DOHH2 (cell line): ENCODE measurements around the gene NPIPB4.
"Not testable (repeated sequence)": the region's sequence is repeated elsewhere in the genome, so short reads cannot be mapped to it uniquely, and the experiment has no call there.

Experiments used
- H3F3A ChIP-seq: fragments of 200-600 bp; sonication (generic), shearing (Covaris generic); 2 replicates; pipeline ENCODE4 v1.6.0; 2016; ENCODE audit warnings: antibody characterized with exemption, mild to moderate bottlenecking; ENCODE audit not compliant: control insufficient read depth, insufficient read depth
- H3K27ac ChIP-seq: fragments of 200-600 bp; sonication (generic); 2 replicates; pipeline ENCODE4 v1.5.1; 2014; ENCODE audit warnings: low read depth, mild to moderate bottlenecking, low read length, moderate library complexity
- H3K27me3 ChIP-seq: fragments of 200-600 bp; sonication (generic); 2 replicates; pipeline ENCODE4 v1.6.1; 2014; ENCODE audit warnings: mild to moderate bottlenecking, low read length, mixed read lengths; ENCODE audit not compliant: control insufficient read depth
- H3K36me3 ChIP-seq: fragments of 200-600 bp; sonication (generic); 2 replicates; pipeline ENCODE4 v1.6.1; 2014; ENCODE audit warnings: mild to moderate bottlenecking, low read length, moderate library complexity, mixed read lengths; ENCODE audit not compliant: control insufficient read depth
- H3K4me1 ChIP-seq: fragments of 200-600 bp; sonication (generic); 2 replicates; pipeline ENCODE4 v1.6.1; 2014; ENCODE audit warnings: mild to moderate bottlenecking, low read length, mixed read lengths; ENCODE audit not compliant: control insufficient read depth
- H3K4me2 ChIP-seq: fragments of 200-600 bp; sonication (generic); 2 replicates; pipeline ENCODE4 v1.6.0; 2014; ENCODE audit warnings: mild to moderate bottlenecking, low read length, moderate library complexity
- H3K4me3 ChIP-seq: fragments of 200-600 bp; sonication (generic); 2 replicates; pipeline ENCODE4 v1.5.1; 2014; ENCODE audit warnings: mild to moderate bottlenecking, low read length, mixed read lengths
- H3K79me2 ChIP-seq: fragments of 200-600 bp; sonication (generic); 2 replicates; pipeline ENCODE4 v1.6.1; 2014; ENCODE audit warnings: mild to moderate bottlenecking, low read length, mixed read lengths; ENCODE audit not compliant: control insufficient read depth
- H3K9me2 ChIP-seq: fragments of 200-600 bp; sonication (generic); replicated peaks from 2 replicates; pipeline ENCODE4 v1.6.1; 2014; ENCODE audit warnings: mild to moderate bottlenecking, low read length, mixed read lengths; ENCODE audit not compliant: control insufficient read depth
- H3K9me3 ChIP-seq: fragments of 200-600 bp; sonication (generic); 2 replicates; pipeline ENCODE4 v1.6.1; 2014; ENCODE audit warnings: antibody characterized with exemption, low read length, mixed read lengths; ENCODE audit not compliant: control insufficient read depth, insufficient read depth
- H4K20me1 ChIP-seq: fragments of 200-600 bp; sonication (generic); 2 replicates; pipeline ENCODE4 v1.6.0; 2014; ENCODE audit warnings: low read depth, mild to moderate bottlenecking, antibody characterized with exemption, low read length, moderate library complexity; ENCODE audit not compliant: control insufficient read depth, insufficient read depth
- TF ChIP-seq, protein P1 (sequence below): fragments of 200-600 bp; sonication (generic); IDR thresholded peaks from one replicate; pipeline ENCODE4 v1.5.1; 2014; ENCODE audit warnings: antibody characterized with exemption, mild to moderate bottlenecking, low read depth, low read length; ENCODE audit not compliant: poor library complexity, severe bottlenecking

Gene NPIPB4

DNA sequence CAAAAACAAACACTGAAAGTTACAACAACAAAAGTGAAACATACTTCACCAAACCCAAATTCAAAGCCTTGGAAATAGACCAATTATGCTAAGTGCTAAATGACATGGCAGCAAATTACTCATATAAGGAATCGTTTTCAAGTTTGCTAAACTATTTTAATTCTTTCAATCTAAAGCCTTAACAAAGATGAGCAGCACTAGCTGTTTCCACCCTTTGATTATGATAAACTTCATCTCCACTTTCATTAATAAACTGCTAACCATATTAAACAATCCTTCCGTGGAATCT lies 55.2 kb downstream of the NPIPB4 start:
- H3K4me1 ChIP-seq, H3K4me3 ChIP-seq, H4K20me1 ChIP-seq, H3K79me2 ChIP-seq, H3K27me3 ChIP-seq, H3K9me3 ChIP-seq, H3K27ac ChIP-seq, H3F3A ChIP-seq, H3K4me2 ChIP-seq, H3K36me3 ChIP-seq, H3K9me2 ChIP-seq: not testable (repeated sequence)

DNA sequence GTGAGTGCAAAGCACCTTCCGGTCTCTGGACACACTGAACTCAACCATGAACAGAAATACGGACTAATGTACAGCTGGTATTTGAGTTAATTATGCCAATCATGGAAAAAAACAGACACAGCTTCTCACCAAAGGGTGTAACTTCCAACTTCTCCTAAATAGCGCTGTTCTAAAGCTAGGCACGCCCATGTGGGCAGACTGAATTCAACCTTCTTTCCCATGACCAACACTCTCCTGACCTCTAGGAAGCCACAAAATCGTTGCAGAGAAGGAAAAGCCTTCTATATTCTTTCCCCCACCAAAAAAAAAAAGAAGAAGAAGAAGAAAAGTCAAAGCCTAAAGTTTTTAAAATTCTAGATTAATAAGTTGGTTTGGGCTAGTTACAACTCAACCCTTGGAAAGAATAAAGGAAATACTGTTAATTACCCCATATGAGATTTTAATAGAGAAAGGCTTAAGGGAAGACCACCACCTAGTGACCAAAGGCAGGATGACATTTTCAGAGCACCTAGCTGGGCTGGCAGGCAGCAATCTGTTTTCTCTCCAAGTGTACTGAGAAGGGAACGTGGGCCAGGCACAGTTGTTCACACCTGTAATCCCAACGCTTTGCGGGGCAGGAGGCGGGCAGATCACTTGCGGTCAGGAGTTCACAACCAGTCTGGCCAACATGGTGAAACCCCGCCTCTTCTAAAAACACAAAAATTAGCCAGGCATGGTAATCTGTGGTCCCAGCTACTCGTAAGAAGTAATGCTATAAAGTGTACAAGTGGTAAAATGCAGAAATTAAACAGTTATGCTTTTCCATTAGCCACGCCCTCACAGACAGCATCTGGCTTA lies 55.8 kb downstream of the NPIPB4 start:
- not testable (repeated sequence) for H3K27me3 ChIP-seq, H3K4me2 ChIP-seq, H3K9me3 ChIP-seq, H3K9me2 ChIP-seq, H3K27ac ChIP-seq, H3K4me3 ChIP-seq, H3K36me3 ChIP-seq, H4K20me1 ChIP-seq, H3K79me2 ChIP-seq, H3K4me1 ChIP-seq, H3F3A ChIP-seq
- TF ChIP-seq, protein P1, sequence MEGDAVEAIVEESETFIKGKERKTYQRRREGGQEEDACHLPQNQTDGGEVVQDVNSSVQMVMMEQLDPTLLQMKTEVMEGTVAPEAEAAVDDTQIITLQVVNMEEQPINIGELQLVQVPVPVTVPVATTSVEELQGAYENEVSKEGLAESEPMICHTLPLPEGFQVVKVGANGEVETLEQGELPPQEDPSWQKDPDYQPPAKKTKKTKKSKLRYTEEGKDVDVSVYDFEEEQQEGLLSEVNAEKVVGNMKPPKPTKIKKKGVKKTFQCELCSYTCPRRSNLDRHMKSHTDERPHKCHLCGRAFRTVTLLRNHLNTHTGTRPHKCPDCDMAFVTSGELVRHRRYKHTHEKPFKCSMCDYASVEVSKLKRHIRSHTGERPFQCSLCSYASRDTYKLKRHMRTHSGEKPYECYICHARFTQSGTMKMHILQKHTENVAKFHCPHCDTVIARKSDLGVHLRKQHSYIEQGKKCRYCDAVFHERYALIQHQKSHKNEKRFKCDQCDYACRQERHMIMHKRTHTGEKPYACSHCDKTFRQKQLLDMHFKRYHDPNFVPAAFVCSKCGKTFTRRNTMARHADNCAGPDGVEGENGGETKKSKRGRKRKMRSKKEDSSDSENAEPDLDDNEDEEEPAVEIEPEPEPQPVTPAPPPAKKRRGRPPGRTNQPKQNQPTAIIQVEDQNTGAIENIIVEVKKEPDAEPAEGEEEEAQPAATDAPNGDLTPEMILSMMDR, result peak; percentile 41

DNA sequence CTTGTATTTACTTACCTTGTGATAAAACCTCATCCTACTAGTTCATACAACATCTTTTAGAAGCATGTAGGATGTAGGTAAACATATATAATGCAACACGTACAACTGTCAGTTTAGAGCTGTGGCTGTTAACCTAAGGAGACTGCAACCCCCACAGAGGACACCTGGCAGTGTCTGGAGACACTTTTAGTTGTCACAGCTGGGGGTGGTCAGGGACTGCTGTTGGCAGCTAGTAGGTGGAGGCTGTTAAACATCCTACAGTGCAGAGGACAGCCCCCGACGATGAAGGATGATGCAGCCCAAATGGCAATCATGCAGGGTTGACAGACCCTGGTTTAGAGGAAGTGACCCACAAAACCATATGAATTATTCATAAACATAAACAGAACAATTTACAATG lies 59.0 kb downstream of the NPIPB4 start:
- H3K36me3 ChIP-seq, H3K4me3 ChIP-seq, H3K4me1 ChIP-seq, H3K27ac ChIP-seq, H3F3A ChIP-seq, H3K27me3 ChIP-seq, H3K79me2 ChIP-seq, H3K9me3 ChIP-seq, H4K20me1 ChIP-seq, H3K4me2 ChIP-seq, H3K9me2 ChIP-seq: not testable (repeated sequence)

DNA sequence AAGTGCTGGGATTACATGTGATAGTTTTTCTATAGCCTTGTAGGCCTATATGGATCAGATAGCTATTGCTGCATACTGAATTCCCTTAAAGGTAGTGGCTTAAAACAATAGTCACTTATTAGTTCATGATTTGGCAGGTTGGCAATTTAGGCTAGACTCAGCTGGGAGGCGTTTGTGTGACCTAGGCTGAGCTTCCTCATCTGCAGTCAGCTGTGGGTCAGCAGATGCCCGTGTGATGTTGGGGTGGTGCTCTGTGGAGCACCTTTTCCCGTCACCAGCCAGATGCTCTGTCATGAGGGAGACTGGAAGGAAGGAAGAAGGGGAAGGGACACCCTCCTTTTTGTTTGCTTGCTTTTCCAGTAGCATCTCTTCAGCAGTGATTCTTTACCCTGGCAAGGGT lies 64.2 kb downstream of the NPIPB4 start:
- H3K9me3 ChIP-seq, H3K27me3 ChIP-seq: not testable (repeated sequence)

DNA sequence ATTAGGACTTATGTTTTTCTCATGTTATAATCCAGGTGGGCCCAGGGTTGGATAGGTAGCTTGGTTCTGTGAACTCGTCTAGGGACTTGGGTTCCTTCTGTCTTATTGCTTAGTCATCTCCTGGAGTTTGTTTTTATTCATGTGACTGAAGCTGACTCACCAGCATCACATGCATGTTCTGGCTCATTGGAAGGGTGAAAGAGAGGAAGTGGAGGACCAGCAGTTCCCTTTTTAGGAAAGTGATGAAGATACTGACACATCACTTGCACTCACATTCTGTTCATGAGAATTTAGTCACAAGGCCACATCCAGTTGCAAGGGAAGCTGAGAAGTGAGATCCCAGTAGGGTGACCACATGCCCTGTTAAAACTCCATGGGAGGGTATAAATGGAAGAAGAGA lies 67.0 kb downstream of the NPIPB4 start:
- not testable (repeated sequence) for H4K20me1 ChIP-seq, H3F3A ChIP-seq, H3K4me2 ChIP-seq, H3K27me3 ChIP-seq, H3K9me3 ChIP-seq, H3K4me1 ChIP-seq, H3K79me2 ChIP-seq, H3K9me2 ChIP-seq, H3K4me3 ChIP-seq, H3K36me3 ChIP-seq, H3K27ac ChIP-seq

More for the DNA sequence above, 64.2 kb downstream of the NPIPB4 start:
- not testable (repeated sequence) for H3K36me3 ChIP-seq, H3K9me2 ChIP-seq, H3K4me1 ChIP-seq, H3K4me3 ChIP-seq, H3F3A ChIP-seq, H3K27ac ChIP-seq, H3K4me2 ChIP-seq, H4K20me1 ChIP-seq, H3K79me2 ChIP-seq
